Liver (tissue), 9 donors: Measurements from ENCODE around the gene LRRC2. TPM values are rescaled to one million over a fixed set of nuclear protein-coding genes. Genes with fewer than 3 reads are reported as not detected.

Source experiments
- DNase-seq: peaks from one replicate; pipeline ENCODE4 v3.0.0-alpha.2; 2017; ENCODE audit warnings: low spot score
- H3K27ac ChIP-seq, 2 donors: one replicate each; pipeline ENCODE4 v1.7.0; 2013; ENCODE audit warnings: inconsistent platforms in 2 of 2, low read length in 2 of 2, control low read depth in 1 of 2, low read depth in 1 of 2, mild to moderate bottlenecking in 1 of 2
- H3K27me3 ChIP-seq, 4 donors: one replicate each; pipeline versions ENCODE4 v1.6.1 to v1.7.0; 2013; ENCODE audit warnings: low read length in 3 of 4, inconsistent platforms in 1 of 4, mild to moderate bottlenecking in 1 of 4, moderate library complexity in 1 of 4; ENCODE audit not compliant: control insufficient read depth in 4 of 4, insufficient read depth in 4 of 4
- H3K36me3 ChIP-seq, 4 donors: one replicate each; pipeline versions ENCODE4 v1.6.1 to v1.7.0; 2013; ENCODE audit warnings: low read length in 3 of 4, mild to moderate bottlenecking in 3 of 4, low read depth in 1 of 4, moderate library complexity in 1 of 4; ENCODE audit not compliant: control insufficient read depth in 4 of 4, insufficient read depth in 3 of 4
- H3K4me1 ChIP-seq, 4 donors: one replicate each; pipeline versions ENCODE4 v1.6.1 to v1.7.0; 2013; ENCODE audit warnings: low read length in 3 of 4, mild to moderate bottlenecking in 3 of 4, moderate library complexity in 1 of 4; ENCODE audit not compliant: control insufficient read depth in 4 of 4, insufficient read depth in 4 of 4
- H3K4me3 ChIP-seq, 3 donors: one replicate each; pipeline versions ENCODE4 v1.6.1 to v1.7.0; 2013; ENCODE audit warnings: low read length in 3 of 3, control low read depth in 1 of 3, low read depth in 1 of 3, mild to moderate bottlenecking in 1 of 3
- H3K9ac ChIP-seq, 2 donors: one replicate each; pipeline ENCODE4 v1.7.0; 2013; ENCODE audit warnings: low read length in 2 of 2, mild to moderate bottlenecking in 2 of 2, moderate library complexity in 2 of 2, control low read depth in 1 of 2, low read depth in 1 of 2
- H3K9me3 ChIP-seq, 4 donors: one replicate each; pipeline versions ENCODE4 v1.6.1 to v1.7.0; 2013; ENCODE audit warnings: low read length in 3 of 4; ENCODE audit not compliant: control insufficient read depth in 4 of 4
- ATF3 ChIP-seq: IDR thresholded peaks from 2 replicates; pipeline ENCODE4 v1.6.1; 2016; ENCODE audit warnings: antibody characterized with exemption
- CTCF ChIP-seq: fragments of 150-350 bp; IDR thresholded peaks from 2 replicates; pipeline ENCODE4 v1.5.1; 2017; ENCODE audit warnings: improper control_type of control experiment, low read depth, low read length; ENCODE audit not compliant: missing input control
- GABPA ChIP-seq, 2 donors: IDR thresholded peaks in 1 of 2; conservative IDR thresholded peaks in 1 of 2; 2 replicates each; pipeline ENCODE4 v1.6.1; 2016; ENCODE audit warnings: antibody characterized with exemption in 2 of 2, mild to moderate bottlenecking in 1 of 2, moderate library complexity in 1 of 2
- HNF4A ChIP-seq, 2 donors: conservative IDR thresholded peaks; 2 replicates each; pipeline ENCODE4 v1.6.1; 2016; ENCODE audit warnings: antibody characterized with exemption in 2 of 2, mild to moderate bottlenecking in 2 of 2
- HNF4G ChIP-seq: IDR thresholded peaks from 2 replicates; pipeline ENCODE4 v1.6.1; 2016; ENCODE audit warnings: antibody characterized with exemption
- MAX ChIP-seq: IDR thresholded peaks from 2 replicates; pipeline ENCODE4 v1.6.1; 2016; ENCODE audit warnings: antibody characterized with exemption
- NR2F2 ChIP-seq: IDR thresholded peaks from 2 replicates; pipeline ENCODE4 v1.6.1; 2016; ENCODE audit warnings: antibody characterized with exemption
- RAD21 ChIP-seq, 2 donors: IDR thresholded peaks; 2 replicates each; pipeline ENCODE4 v1.6.1; 2016; ENCODE audit warnings: antibody characterized with exemption in 2 of 2, mild to moderate bottlenecking in 2 of 2
- RXRA ChIP-seq, 2 donors: IDR thresholded peaks; 2 replicates each; pipeline ENCODE4 v1.6.1; 2017 to 2018; ENCODE audit warnings: antibody characterized with exemption in 2 of 2, mild to moderate bottlenecking in 1 of 2
- SP1 ChIP-seq: IDR thresholded peaks from 2 replicates; pipeline ENCODE4 v1.6.1; 2018; ENCODE audit warnings: antibody characterized with exemption, mild to moderate bottlenecking
- TAF1 ChIP-seq: conservative IDR thresholded peaks from 2 replicates; pipeline ENCODE4 v1.6.1; 2016; ENCODE audit warnings: antibody characterized with exemption, mild to moderate bottlenecking
- ZBTB33 ChIP-seq: IDR thresholded peaks from 2 replicates; pipeline ENCODE4 v1.6.1; 2016; ENCODE audit warnings: antibody characterized with exemption
- WGBS: extraction: QIAGEN DNeasy Blood & Tissue Kit; methylation state at CpG from one replicate; pipeline ENCODE4 v1.1.7; 2013; 5-methylcytosine and 5-hydroxymethylcytosine counted together
- polyA plus RNA-seq, 2 donors: library from polyadenylated mRNA; stranded (reverse) in 1 of 2; unstranded in 1 of 2; fragments of 200-250 nt in 1 of 2; fragments of >200 nt in 1 of 2; fragmentation: Nextera tagmentation in 1 of 2; extraction: Ambion mirVana in 1 of 2; gene quantifications; one replicate each; pipeline versions ENCODE4 v1.2.1 to v1.2.3, GENCODE V29; 2013 to 2015
- total RNA-seq, 2 donors: library from RNA; depleted of rRNA; stranded (reverse); fragments of >200 nt; gene quantifications; one replicate each; pipeline ENCODE4 v1.2.3, GENCODE V29; 2014
- donor health status: healthy.
- donor health status: healthy.
- donor health status: healthy.
- donor health status: healthy.
- donor health status: healthy.

LRRC2 gene
- total and polyA plus RNA-seq, 4 donors = 0.93 to 7.6 (median 4.2) TPM

GRCh38 chr3:46612324-46612723 is 46.2 kb upstream of the LRRC2 start, which contains the start of gene FAM240A:
Gene FAM240A (plus strand): TSS chr3:46612525. CDS start chr3:46612684, 159 bp downstream.
- no peak within 1 kb of the TSS for H3K9ac ChIP-seq
- TF ChIP-seq TAF1 (no peak), MAX (no peak), RAD21 (IDR thresholded peaks at IDR 0.05) (peak in 1 of 2 donors; percentile 9), HNF4A (conservative IDR thresholded peaks at IDR 0.05) (peak in 1 of 2 donors; percentile 15), RXRA (IDR thresholded peaks at IDR 0.05) (peak in 1 of 2 donors; percentile 44)
- no peaks in the 10 kb centered on the region for H3K27me3 ChIP-seq
- no peaks in the 10 kb centered on the region for H3K9me3 ChIP-seq
- H3K4me3 ChIP-seq = no peak within 1 kb of the TSS
- no peak for DNase-seq
- peaks cover 5 to 9% (median 6%) of the 10 kb centered on the region in 4 donors for H3K4me1 ChIP-seq
- 66% methylated on average over 9 of the region's 9 CpGs for whole genome bisulfite sequencing
- no peak within 1 kb of the TSS for H3K27ac ChIP-seq
- no peaks in the 10 kb centered on the region for H3K36me3 ChIP-seq

- Histone ChIP-seq H3K27me3 (no peaks in the 10 kb centered on the region), H3K9ac (no peak overlapping the region), H3K4me3 (no peak overlapping the region), H3K36me3 (no peaks in the 10 kb centered on the region), H3K27ac (no peak overlapping the region), H3K9me3 (no peaks in the 10 kb centered on the region), H3K4me1 (peaks cover 5 to 9% (median 6%) of the 10 kb centered on the region in 4 donors)
- peak; percentile 20 for DNase-seq
- 91% methylated on average over 12 of the region's 12 CpGs for WGBS
- TF ChIP-seq SP1 = no peak
- no peak for TF ChIP-seq RXRA (IDR thresholded peaks at IDR 0.05)
- no peak for TF ChIP-seq HNF4A (conservative IDR thresholded peaks at IDR 0.05)
- no peak for TF ChIP-seq ZBTB33
- no peak for TF ChIP-seq GABPA (IDR thresholded peaks at IDR 0.05 in 1 of 2, conservative IDR thresholded peaks at IDR 0.05 in 1 of 2)
- no peak for TF ChIP-seq MAX
- no peak for TF ChIP-seq CTCF
- TF ChIP-seq ATF3 = no peak
- no peak for TF ChIP-seq HNF4G
- TF ChIP-seq NR2F2 = no peak
These were observed 44.0 kb upstream of the LRRC2 start for GRCh38 chr3:46609944-46610722.
